Right kidney (tissue), 1 donor: Measurements from ENCODE around the gene ASTN2.

ENCODE experiments used
- DNase-seq: peaks from one replicate; pipeline ENCODE4 v3.0.0-alpha.2; 2016

Gene ASTN2

DNA sequence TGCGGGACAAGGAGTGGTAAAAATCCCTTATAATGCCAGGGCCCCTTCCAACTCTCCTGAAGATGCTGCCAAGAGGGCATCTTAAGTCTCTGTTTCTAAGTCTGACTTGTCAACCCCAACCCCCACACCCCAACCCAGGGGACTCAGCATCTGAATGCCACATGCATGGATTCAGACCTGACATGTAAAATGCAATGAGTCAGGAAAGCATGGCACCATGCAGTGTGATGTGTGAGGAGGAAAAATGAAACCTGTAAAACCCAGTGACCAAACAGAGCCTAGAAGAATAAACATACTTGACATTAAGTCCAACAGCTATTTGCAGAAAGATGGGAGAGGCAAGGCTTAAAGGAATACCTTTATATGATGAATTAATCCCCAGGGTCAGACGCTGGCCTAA lies 112.4 kb downstream of the ASTN2 start:
- no peak for DNase-seq

DNA sequence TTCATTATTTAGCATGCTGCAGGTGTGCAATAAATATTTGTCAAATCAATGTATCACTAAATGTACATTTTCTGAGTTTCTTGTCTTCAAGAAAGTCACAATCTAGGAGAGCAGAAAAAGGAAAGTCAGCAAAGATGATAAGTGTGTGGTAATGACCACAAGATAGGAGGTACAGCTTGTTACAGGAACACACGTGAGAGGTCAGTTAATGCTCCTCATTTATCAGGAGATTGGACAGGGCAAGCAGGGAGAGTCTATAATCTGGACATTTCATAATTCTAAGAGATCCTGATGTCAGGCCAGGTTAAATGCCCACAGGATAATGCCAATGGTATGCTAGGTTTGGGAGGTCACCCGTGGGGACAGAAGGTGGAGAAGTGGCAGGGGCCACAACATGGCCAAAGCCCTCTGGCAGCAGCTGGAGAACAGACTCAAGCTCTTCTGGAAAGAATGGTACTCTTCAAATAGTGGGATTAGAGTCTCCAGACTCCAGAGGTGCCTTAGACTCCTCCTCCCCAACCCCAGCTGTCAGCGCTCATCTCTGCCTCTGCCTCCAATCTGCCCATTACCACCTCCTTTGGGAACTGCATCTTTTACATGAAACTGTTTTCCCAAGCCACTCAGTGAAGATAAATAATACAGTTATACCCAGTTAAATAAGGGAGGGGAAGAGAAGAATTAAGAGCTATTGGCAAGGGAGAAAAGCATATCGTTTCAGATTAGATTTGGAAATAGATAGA lies 114.3 kb downstream of the ASTN2 start:
- DNase-seq = no peak

DNA sequence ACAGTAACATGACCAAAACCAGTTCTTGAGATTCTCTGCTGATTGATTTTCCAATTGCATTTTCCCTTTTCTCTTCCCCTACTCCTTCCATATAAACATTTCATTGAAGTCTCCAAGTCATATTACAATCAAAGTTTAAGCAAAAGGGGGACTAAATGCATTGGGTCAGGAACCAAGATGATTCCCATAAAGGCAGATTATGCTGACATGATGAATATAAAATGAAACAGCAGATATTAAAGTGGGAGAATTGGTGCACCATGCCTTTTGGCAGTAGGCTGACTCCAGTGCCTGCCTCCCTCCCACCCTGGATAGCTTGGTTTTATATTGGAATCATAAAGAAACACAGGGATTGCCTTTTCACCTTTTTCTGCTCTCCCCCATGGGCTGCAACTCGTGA lies 118.4 kb downstream of the ASTN2 start:
- DNase-seq = no peak

DNA sequence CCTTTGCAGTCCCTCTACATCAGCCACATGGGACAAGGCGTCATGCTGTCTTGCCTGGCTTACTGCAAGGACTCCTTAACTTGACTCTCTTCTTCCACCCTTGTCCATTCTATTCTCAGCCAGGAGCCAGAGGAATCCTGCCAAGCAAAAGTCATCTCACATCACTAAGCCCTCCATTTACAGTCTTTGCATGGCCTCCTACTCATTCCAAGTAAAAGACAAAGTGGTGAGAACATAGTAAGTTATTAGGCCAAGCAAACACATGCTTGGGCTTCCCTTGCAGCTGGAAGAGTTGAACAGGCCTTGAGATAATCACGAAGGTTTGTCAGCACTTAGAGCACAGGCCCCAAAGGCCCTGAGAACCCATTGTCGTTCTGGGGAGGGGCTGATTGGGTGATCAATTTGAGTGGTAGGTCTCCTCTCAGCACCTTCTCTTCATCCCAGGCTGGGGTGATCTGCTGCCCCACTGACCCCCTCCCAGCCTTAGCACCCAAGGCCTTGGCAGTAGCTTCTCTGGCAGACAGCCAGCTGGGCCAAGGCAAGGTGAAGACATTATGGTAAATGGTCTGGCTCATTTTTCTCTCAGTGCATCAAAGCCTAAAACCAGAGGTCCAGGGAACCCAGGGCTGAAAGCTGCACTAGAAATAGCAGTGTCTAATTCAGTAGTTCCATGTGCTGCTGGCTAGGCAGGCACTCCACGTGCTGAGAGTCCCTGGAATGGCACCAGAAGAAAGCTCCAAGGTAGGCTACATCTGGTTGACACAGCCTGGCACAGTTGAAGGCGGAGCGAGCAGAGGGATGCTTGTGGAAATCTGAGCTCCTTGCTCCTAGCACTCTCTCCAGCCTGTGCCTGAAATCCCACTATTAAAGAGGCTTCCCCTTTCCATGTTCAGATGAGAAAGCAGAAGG lies 121.4 kb downstream of the ASTN2 start:
- DNase-seq = no peak

GRCh38 chr9:117290856-117291622 lies 123.8 kb downstream of the ASTN2 start:
- no peak for DNase-seq

DNA sequence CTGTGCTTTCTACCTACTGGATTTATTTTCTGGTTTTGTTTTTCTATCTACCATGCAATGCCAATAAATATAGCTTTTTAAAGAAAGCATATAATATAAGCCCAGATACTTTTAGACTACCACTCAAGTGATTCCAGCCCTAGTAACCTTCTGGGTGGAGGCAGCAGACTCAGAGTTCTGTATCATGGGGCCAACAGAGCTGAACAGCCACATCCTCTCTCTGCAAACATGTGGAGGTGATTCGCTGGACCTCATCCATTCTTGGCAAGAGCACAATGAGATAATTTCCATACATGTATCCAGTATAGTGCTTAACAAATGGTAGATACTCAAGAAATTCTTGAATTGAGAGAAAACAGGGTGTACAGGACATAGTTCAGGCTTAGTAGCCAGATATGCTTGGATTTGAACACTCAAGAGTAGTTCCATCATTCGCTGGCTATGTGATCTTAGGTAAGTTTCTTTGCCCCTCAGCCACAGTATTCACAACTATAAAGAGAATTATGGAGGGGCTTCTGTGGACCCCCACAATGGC lies 124.5 kb downstream of the ASTN2 start:
- no peak for DNase-seq

DNA sequence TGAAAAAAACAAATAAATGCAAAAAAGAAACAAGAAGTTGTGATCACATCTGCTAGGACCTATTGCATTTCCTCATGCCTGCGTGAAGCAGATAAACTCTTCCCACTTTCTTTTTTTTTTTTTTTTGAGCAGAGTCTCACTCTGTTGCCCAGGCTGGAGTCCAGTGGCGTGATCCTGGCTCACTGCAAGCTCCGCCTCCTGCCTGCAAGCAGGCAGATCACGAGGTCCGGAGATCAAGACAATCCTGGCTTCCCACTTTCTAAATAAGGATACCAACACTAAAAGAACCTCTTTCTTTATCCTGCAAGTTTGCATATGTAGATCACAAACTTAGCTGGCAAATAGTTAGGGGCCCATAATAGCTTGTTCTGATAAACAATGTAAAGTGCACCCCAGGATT lies 128.6 kb downstream of the ASTN2 start:
- no peak for DNase-seq

DNA sequence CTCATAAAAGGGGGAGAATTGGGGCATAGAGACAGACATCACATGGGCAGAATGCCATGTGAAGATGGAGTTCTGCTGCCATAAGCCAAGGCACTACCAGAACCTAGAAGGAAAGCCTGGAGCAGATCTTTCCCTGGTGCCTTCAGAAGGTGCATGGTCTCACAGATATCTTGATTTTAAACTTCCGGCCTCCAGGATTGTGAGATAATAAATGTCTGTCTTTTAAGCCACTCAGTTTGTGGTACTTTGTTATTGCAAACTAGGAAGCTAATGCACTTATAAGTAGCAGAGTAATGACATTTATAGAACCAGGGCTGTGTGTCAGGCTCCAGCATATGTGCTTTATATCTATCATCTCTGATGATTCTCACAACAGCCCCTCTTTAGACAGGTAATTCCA lies 130.4 kb downstream of the ASTN2 start:
- DNase-seq = no peak

DNA sequence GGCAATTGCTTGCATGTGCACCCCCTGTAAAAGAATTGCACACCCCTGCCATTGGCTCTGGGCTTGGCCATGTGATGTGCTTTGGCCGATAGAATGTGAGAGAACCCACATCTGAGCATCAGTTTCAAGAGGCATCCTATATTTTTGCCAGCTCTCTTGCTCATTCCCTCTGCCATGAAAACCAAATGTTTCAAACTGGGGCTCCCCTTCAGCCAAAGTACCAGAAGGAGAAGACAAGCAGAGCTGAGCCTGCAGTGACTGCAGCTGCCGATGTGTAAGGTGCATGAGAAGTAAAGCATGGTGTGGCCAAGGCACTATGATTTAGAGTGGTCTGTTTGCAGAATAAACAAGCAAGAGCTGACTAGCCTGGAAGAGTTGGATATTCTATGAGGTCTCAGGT lies 132.3 kb downstream of the ASTN2 start:
- DNase-seq = no peak

DNA sequence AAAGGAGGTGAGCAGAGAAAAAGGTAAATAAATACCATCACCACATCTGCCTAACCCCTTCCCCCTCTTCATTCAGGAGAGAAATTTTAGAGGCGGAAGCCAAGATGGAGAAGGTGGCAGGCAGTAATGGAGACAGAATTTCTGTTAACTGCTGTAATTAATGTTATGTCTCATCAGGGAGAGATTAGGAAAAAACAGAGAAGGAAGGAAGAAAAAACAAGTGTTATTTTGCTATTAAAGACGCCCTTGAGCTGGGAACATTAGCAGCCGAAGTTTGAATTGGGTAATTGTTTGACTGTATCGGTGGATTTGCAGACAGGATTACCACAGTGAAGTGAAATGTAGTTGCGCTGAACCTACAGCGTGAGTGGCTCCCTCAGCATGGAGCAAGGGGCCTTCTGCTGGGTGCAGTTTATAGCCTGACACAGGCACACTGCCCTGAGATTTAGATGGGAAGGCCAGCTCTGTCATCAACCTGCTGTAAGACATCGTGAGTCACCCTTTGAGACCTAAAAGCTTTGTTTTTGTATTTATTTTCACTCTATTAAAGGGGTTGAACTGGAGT lies 136.3 kb downstream of the ASTN2 start:
- DNase-seq = no peak

- no peak for DNase-seq
These were observed 136.8 kb downstream of the ASTN2 start for GRCh38 chr9:117278020-117278419.

DNA sequence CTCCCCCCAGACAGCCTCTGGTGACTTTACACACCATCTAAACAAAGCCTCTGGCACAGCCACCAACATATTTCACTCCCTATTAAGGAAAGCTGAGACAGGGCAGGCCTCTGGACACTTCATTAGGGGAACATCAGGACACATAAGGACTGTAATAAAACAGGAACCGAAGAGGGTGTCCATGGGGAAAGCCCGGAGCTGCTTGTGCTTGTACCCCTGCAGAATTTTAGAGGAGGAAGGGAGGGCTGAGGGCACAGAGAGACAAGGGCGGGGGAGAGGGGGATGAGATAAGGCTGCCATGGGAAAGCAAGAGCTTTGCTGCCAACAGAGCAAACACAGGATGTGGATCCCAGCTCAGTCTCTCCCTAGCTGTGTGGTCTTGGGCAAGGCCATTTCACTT lies 138.4 kb downstream of the ASTN2 start:
- DNase-seq = no peak

- no peak for DNase-seq
These were observed 141.2 kb downstream of the ASTN2 start for GRCh38 chr9:117273612-117274011.

DNA sequence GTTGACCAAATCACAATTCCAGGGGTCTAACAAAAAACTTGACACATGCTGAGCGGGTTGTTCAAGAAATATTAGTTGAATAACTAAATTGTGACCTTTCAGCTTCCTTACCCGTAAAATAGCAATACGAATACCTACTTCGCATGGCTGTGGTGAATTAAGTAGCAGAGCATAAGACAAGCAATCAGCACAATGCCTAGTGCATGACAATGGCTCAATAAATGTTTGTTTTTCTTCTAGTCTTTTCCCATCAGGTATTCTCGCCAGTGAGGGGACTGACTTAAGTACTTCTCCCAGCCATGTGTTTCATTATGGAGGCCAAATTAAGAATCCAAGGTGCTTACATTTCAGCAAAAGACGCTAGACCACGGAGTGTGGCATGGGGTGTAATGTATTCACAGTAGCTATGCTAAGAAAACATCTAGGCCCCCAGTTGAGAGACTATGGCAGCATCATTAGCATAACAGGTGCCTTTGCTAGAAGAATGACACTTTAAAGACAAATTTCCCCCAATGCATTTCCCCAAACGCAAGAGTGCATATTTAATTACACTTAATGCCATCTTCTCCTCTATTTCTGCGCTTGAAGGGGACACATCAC lies 145.9 kb downstream of the ASTN2 start:
- DNase-seq = no peak

GRCh38 chr9:117266855-117267497 lies 147.9 kb downstream of the ASTN2 start:
- DNase-seq = no peak

GRCh38 chr9:117265253-117265652 lies 149.6 kb downstream of the ASTN2 start:
- DNase-seq = no peak

DNA sequence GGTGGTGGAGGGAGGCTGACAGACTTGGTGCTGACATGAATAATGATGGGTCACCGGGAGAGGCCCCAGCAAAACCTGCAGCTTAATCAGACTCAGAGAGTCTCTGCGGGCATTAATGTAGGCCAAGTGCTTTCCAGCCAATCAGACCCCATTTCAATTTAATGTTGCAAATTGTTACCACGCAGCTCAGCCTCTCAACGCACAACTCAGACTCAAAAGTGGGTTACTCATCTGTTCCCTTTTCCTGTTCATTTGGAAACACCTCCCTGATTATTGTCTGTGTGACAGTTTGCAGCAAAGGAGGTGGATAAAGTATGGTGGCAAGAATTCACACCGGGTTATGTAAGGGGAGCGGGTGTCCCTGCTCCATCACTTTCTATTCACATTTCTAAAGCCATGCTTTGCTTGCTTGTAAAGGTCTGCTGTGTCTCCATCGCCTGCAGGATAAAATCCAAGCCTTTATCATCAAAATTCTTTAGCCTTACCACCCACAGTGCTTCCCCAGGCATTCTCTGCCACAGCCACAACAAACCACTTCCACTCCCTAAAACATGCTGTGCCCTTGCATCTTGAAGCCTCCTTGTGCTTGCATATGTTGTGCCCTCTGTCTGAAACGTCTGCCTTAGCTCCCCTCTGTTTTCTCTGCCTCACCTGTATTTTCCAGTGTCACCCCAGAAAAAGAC lies 156.5 kb downstream of the ASTN2 start:
- DNase-seq = no peak

- no peak for DNase-seq
These were observed 161.6 kb downstream of the ASTN2 start for GRCh38 chr9:117253261-117253660.

DNA sequence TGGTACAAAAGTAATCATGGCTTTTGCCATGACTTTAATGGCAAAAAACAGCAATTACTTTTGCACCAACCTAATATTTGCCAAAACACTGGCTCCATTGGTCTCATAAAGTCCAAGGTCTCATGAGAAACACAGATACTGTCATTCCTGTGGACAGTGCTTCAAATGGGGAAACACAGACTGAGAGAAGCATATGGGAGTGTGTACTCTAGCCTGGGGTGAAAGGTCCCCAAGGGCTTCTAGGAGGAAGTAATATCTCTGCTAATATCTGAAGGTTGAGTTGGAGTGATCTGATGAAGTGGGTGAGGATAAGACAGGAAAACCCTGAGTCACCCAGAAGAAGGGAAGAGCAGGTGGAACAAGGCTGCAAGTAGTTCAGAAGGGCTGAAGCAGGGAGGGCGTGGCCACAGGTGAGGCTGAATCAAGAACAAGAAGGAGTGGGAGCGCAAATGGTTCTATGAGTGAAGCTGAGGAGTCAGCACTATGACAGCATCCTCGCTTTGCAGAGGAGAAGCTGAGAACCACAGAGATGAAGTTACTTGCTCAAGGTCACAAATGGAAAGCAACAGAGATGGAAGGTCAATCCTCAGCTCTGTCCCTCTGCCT lies 164.1 kb downstream of the ASTN2 start:
- no peak for DNase-seq

GRCh38 chr9:117249799-117250198 lies 165.1 kb downstream of the ASTN2 start:
- DNase-seq = no peak
